ENCODE data around the gene HRAS.

Gene HRAS

DNA sequence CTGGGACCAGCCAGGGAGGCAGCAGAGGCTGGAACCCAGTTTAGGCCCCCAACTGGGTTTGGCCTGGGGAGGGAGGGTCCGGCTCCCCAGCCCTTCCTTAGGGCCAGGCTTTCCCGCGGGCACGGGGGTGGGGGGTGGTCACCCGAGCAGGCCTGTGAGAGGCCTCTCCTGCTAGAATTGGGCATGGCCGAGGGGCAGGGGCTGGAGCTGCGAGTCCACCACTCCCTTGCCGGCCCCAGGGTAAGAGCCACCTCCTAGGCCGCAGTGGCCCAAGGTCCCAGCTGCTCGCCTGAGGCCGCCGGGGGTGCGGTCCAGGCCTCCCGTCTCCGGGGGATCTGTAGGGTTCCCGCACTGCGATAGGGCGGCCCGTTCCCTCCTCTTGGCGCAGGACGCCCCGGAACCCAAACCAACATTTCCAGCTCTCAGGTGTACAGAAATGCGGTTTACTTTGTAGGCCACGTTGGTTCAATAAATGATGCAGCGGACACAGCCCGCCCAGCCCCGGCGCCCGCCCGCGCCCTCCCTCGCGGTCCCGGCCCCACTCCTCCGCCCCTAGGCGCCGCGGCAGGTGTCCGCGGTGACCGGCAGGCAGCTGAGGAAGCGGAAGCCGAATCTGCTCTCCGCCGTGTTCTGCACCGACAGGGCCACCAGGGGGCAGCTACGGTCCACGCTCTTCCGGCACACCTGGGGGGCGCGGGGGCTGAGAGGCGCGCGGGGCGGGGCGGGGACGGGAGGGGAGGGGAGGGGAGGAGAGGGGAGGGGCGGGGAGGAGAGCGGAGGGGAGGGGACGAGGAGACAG, 19.3 kb upstream of the HRAS start:
- peak in 2 of 3 donors; percentile 58 to 65 for DNase-seq (ENCODE audit: low read depth in 2 of 3, low spot score in 1 of 3)

DNA sequence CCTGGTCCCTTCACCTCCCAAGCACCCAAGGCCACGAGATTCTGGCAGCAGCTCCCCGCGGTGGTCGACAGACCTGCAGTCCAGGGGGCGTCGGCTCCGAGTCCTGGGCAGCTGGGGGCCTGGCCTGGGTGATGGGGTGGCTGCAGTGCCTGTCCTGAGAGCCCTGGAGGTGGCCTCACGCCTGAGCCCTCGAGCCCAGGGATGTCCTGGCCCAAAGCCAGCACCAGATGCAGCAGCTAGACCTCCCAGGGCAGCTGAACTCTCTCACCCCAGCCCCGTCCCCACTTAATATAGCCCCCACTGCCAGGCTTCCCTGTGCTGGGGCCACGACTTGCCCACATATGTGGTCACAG, 18.6 kb upstream of the HRAS start:
- no peak for DNase-seq (ENCODE audit: low read depth in 2 of 3, low spot score in 1 of 3)

DNA sequence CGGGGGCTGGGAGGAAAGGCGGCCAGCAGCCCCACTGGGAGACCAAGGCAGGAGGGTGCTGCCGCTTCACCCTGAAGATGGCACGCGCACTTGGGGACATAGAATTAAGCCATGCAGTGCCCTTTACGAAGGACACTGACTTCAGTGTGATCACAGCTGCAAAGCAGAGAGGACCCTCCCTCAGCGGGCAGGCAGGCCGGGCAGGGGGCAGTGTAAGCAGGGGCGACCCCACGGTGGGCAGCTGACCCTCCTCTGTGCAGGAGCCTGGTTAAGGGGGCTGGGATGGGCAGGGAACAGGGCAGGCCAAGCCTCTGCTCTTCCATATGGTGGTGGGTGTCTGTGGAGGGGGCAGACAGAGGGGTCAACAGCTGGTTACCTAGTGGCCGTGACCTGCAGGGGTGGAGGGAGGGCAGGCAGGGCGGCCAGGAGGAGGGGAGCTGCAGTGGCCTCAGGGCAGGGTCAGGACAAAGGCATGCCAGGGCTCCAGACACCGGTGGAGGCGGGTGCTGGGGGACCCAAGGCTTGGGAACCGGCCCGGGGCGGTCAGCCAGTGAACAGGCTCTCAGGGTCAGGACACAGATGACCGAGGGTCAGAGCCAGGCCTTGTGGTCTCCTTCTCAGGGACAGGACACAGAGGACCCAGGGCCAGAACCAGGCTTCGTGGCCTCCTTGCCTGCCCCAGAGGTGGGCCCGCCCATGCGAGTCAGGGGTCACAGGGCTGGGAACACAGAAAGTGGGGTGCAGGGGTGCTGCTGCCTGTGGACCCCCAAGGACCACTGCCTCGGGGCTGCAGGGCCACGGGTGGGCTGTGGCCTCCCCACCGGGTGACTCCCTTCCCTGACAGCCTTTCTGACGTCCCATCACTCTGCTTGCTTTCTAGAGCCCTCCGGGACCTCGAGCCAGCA, 18.0 kb upstream of the HRAS start:
- DNase-seq (ENCODE audit: low read depth in 2 of 3, low spot score in 1 of 3): no peak

DNA sequence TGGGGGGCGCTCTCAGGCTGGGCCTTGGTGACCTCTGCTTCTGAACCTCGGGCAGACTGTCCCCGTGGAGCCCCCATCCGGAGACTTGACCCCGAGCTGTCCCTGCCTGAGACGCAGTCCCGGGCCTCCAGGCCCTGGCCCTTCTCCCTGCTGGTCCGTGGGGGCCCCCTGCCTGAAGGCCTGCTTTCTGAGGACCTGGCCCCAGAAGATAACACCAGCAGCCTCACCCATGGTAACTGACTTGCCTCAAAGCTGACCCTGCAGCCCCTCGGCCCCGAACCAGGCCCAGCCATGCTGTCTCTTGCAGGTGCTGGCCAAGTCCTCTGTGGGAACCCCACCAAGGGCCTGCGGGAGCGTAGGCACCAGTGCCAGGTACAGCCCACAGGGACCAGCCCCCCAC, 16.2 kb upstream of the HRAS start:
- no peak for DNase-seq (ENCODE audit: low read depth in 2 of 3, low spot score in 1 of 3)

DNA sequence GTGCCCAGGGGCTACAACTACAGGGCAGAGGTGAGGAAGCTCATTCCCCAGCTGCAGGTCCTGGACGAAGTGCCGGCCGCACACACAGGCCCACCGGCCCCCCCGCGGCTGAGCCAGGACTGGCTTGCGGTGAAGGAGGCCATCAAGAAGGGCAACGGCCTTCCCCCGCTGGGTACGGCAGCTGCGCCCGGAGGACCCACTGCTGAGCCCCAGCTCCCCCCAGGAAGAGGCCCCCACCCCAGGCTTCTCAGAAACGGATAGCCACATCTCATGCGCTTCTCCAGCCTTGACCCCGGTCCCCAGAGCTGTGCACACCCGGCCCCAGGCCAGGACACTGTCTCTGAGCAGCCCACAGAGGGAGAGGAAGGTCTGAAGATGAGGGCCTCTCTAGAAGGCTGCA, 15.8 kb upstream of the HRAS start:
- DNase-seq (ENCODE audit: low read depth in 2 of 3, low spot score in 1 of 3): no peak

DNA sequence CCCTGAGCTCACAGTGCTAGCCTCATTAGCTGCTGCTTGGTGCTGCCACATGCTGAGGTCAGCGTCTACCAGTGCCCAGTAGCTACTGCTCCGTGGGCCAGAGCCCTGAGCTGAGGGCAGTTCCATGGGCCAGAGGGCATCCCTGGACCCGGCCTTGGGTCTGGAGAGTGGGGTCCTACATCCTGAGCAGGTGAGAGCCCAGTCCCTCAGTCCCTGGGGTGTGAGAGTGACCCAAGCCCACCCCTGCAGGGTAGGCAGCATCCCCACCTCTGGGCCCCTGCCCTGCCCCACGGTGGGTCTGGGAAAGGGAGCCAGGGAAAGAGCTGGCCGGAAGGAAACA, 15.3 kb upstream of the HRAS start:
- no peak for DNase-seq (ENCODE audit: low read depth in 2 of 3, low spot score in 1 of 3)

DNA sequence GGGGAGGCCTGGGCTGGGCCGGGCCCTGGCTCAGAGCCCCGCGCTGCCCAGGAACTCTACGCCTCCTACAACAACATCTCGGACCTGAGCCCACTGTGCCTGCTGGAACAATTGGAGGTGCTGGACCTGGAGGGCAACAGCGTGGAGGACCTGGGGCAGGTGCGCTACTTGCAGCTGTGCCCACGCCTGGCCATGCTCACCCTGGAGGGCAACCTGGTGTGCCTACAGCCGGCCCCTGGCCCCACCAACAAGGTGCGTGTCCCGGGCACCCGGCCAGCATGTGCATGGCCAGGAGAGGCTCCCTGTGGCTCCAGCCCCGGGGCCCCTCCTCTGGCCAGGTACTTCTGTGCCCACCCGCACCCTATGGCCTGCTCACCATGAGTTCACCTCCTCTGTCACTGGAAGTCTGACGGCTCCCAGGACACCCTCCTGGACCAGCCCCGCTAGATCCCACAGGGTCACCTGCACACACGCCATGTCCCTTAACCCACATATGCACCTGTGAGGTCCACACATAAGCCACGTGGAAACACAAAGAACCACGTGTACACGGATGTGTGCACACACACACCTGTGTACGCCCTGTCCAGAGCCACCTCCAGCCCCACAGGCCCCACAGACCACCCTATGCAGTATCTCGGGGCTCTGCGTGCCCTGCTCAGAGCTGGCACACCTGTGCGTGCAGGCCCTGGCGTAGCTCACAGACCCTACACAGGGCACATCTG, 14.8 kb upstream of the HRAS start:
- no peak for DNase-seq (ENCODE audit: low read depth in 2 of 3, low spot score in 1 of 3)

DNA sequence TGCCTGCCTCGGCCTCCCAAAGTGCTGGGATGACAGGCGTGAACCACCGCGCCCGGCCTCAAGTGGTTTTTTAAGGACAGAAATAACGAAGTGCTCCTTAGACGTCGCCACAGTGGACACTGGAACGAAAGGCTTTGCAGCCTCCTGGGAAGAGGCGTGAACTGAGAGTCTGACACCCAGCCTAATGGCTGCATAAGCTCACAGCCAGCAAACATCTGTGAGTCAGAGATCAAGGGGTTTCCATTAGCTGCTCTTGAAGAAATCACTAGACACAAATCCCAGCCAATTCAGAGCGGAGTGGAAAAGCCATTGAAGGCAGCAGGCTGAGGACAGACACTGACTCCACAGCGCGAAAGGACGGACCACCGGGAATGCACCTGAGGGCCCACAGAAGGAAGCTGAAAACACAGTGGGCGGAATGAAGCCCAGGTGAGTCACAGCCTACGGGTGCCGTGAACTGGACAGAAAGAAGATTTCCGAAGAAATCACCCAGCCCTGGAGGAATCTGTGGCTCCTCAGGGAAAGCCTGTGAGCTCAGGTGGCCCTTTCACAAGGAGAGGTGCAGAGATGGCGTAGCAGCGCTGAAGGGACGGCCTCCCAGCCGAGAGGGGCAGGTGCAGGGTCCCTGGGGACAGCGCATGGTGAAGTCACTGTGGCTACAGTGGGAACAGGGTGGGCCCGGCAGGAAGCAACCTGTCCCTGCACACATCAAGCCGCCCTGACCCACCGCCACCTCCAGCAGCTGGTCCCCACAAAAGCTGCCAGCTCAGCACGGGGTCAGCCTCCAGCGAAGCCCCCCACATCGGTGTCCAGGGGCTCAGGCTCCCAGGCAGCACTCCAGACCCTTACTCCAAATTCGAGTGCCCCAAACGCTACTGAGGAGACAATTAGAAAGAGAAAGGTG, 13.6 kb upstream of the HRAS start:
- no peak for DNase-seq (ENCODE audit: low read depth in 2 of 3, low spot score in 1 of 3)

DNA sequence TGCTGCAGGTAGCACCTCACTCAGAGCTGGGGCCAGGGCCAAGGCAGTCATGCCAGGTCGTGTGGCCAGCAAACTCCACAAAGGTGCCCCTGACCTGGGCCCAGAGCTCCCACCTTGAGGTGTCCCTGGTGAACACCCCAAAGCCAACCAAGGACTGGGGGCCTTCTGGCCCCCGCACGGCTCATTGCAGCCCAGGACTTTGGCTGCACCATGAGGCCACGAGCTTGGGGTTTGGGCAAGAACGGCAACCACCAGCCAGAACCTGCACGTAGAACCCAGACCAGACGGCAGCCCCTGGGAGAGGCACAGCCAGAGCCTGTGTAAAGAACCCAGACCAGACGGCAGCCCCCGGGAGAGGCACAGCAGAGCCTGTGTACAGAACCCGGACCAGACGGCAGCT, 9.8 kb upstream of the HRAS start:
- no peak for DNase-seq (ENCODE audit: low read depth in 2 of 3, low spot score in 1 of 3)

DNA sequence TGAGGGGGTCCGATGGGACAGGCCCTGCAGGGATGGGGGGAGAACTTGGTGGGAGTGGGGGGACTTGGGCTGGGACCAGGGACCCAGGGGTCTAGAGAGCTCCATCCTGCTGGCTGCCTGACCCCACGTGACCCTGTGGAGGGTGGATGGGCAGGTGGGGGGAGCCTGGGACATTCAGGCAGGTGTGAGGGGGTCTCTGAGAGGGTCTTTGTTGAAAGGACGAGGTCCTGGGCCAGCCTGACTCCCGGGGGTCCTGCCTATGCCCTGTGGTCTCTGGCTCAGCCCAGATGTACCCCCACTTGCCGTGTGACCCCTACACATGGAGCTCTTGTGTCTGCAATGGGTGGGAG, 9.4 kb upstream of the HRAS start:
- DNase-seq (ENCODE audit: low read depth in 2 of 3, low spot score in 1 of 3): no peak

DNA sequence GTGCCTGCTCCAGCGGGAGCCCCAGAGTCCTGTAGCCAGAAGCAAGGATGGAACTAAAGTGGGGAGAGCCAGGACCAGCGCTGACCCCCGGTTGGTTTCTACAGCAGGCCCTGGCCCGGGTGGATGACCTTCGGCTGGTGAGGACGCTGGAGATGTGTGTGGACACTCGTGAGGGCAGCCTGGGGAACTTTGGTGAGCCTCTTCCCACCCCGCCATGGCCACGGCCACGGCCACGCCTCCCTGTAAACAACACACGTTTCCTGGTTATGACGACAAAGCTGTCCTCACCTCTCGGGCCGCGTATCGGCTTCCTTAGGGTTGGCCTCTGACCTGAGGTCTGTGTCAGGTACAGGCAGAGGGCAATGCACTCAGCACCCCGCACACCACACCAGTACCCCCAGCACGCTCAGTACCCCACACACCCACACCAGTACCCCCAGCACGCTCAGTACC, 6.1 kb upstream of the HRAS start:
- no peak for DNase-seq (ENCODE audit: low read depth in 2 of 3, low spot score in 1 of 3)

DNA sequence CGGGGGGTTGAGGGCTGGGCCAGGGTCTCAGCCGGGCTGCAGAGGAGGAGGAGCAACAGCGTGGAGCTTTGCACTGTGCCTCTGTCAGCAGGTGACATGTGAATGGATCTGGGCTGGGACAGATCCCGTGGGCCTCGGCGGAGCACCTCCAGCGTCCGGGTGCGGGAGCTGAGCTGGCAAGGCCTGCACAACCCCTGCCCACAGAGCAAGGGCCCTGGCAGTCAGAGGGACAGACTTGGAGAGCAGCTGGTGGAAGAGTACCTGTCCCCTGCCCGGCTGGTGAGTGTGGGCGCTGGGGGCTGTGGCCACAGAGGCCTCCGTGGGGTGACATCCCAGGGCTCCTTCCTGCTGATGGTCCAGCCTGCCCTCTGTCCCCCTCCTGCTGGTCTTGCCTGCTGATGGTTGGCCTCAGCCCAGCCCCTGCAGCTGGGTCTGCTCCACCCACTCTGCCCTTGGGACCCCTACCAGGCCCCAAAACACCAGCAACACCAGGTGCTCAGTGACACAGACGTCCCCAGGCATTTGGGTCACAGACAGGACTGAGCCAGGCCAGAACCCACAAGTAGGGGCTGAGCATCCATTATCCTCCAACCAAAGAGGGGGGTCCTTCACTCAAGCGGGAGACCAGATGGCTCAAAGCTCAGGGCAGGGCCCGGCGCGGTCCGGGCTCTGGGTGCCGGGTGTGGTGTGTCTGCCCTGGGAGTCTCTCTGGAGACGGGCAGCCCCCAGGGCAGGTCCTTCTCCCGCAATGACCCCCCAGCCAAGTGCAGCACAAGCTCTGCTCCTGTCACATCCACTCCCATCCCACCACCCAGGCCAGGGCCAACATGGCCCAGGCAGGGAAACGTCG, 5.4 kb upstream of the HRAS start:
- DNase-seq (ENCODE audit: low read depth in 2 of 3, low spot score in 1 of 3): no peak

DNA sequence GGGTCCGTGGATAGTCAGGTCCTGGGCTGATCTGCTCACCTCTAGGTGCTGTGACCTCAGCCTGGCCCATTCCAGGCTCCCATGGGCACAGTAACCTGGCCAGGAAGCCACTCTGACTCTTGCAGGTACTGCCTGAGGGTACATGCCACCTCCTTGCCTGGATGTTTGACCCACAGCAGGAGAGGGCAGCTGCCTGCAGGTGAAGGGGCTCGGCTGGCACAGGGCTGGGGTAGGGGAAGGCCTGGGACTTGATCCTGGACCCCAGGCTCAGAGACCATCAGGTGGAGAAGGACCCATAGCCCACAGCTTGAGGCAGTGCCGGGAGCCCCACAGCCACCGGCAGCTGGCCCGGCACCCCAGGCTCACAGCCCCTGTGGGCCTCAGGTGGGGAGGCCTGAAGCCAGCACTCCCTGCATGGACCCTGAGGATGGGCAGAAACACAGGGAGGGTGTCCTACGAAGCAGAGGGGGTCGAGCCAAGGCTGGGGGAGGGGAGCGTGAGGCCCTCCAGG, 4.7 kb upstream of the HRAS start:
- DNase-seq (ENCODE audit: low read depth in 2 of 3, low spot score in 1 of 3): no peak

DNA sequence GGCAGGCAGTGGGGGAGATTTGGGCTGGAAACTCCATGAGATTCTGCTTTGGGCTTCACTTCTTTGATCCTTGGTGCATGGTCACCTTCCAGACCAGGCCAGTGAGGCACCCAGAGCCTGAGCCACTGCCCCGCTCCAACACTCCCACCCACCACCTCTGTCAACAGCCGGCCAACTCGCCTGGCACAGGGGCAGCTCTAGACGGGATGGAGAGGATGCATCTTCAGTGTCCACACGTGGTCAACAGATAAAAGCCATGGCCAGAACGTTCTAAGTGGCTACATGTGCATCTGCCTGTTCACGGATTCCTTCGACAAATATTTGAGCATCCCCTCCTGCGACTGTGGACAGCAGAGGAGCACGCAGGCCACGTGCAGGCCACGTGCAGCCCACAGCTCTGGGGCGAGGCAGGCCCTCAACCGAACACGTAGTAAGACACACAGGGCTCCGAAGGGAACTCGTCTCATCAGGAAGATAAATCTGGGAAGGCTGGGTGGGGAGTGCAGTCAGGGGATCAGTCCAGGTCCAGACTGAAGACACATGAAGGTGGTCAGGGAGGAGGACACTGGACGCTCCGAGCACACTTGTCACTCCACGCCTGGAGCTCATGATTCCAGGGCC, 3.2 kb upstream of the HRAS start:
- no peak for DNase-seq (ENCODE audit: low read depth in 2 of 3, low spot score in 1 of 3)

DNA sequence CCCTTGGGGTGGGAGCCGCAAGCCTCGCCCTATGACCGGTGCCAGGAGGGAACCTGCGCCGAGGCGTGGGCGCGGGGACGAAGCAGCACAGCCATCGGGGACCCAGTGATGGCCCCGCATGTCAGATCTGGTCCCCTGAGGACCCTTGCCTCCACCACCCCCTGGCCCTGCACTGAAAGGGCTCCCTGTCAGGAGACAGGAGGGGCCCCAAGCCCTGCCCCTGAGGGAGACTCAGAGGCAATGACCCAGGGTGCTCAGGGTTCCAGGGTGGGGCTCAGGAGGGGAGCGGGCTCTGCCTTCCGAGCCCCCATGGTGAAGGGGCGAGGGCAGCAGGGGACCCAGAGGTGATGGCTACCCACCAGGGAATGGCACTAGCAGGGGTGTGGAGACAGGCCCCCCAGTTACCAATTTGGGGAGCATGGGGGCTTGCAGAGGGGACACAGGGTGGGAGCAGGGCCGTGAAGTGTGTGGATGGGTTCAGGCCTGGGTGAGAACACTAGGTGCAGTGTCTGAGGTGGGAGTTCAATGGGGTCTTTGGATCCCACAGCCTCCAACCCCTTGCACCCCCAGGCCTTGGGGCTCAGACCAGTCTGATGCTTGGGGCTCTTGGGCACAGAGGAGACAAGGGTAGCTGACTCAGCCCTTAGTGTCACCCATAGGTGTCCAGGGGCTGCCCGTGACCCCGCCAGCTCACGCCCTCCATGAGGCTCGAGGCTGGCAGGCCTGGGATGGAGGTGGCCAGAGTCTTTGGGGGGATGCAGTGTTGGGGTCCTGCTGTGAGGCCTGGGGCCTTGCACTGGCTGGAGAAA, 2.5 kb upstream of the HRAS start:
- DNase-seq (ENCODE audit: low read depth in 2 of 3, low spot score in 1 of 3): no peak

DNA sequence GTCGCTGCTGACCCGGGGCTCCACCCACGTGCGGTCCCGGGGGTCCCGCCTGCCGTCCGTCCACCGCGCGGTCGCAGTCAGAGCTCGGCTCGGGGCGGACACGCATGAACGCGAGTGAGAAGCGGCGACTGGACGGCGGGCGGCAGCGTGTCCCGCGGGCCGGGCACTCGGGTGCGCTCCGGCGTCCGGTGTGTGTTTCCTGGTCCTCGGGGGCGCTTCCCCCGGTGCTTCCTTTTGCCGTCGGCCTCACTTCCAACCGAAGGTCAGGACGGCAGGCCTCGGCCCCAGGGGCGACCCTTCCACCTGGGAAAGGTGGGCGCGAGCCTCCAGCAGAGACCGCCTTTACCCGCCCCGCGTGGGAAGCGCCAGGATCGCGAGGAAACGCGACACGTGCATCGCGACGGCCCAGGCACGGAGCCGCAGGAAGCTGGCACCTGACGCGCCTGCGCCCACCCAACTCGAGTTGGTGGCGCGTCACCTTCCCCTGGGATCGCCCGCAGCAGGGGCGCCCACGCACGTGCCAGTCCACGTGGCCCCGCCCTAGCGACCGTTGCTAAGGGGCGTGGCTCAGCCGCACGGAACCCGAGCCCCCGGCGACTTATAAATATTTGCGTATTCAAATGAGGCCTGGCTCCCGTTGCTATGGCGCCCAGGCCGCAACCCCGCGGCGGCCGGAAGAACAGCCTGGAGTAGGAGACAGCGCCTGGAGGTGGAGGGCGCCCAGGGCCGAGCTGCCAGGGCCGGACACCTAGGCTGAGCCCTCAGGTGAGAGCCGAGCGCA, 1.7 kb upstream of the HRAS start, which contains the start of gene LRRC56:
Gene LRRC56 (plus strand): TSS at position 687 of the 781 bp plus-strand sequence. CDS start 3,158 bp downstream, outside the sequence.
- peak; percentile 77 to 85 (median 80) for DNase-seq (ENCODE audit: low read depth in 2 of 3, low spot score in 1 of 3)

DNA sequence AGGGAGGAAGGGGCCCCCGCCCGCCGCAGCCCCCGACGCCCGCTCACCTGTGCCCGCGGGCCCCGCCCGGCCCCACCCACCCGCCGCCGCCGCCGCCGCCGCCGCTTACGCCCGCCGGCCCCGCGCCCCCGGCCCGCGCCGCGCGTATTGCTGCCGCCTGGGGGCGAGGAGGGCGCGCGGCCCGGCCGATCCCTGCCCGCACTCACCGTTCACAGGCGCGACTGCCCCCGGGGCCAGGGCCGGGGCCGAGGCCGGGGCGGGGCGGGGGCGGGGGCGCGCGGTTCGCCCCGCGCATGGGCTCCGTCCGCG, 212 bp downstream of the HRAS start:
- no peak for DNase-seq (ENCODE audit: low read depth in 2 of 3, low spot score in 1 of 3)
